HepG2 (cell line): ENCODE results near the gene PLSCR3. TPM values are rescaled to one million over a fixed set of nuclear protein-coding genes. Genes with fewer than 3 reads are reported as not detected.

Experiments used
- GPN1 ChIP-seq: sonication (generic); formaldehyde crosslinking; IDR thresholded peaks from 2 replicates; pipeline ENCODE4 v1.5.1; 2020; ENCODE audit warnings: missing genetic modification reagents, borderline replicate concordance
- NCOA5 ChIP-seq: sonication (generic); formaldehyde crosslinking; IDR thresholded peaks from 2 replicates; pipeline ENCODE4 v1.4.0; 2020; ENCODE audit warnings: missing genetic modification reagents
- THRA ChIP-seq: sonication (generic); formaldehyde crosslinking; IDR thresholded peaks from 2 replicates; pipeline ENCODE4 v1.4.0; 2020; ENCODE audit warnings: missing genetic modification reagents, borderline replicate concordance
- ZBTB1 ChIP-seq: sonication (generic); formaldehyde crosslinking; IDR thresholded peaks from 2 replicates; pipeline ENCODE4 v1.4.0; 2020; ENCODE audit warnings: missing genetic modification reagents, borderline replicate concordance
- ZNF547 ChIP-seq: sonication (generic); formaldehyde crosslinking; IDR thresholded peaks from 2 replicates; pipeline ENCODE4 v1.5.1; 2020; ENCODE audit warnings: mild to moderate bottlenecking, missing genetic modification reagents
- ZNF615 ChIP-seq: sonication (generic); formaldehyde crosslinking; IDR thresholded peaks from 2 replicates; pipeline ENCODE4 v1.5.0; 2020; ENCODE audit warnings: mild to moderate bottlenecking, missing genetic modification reagents, borderline replicate concordance
- polyA plus RNA-seq, 8 experiments: library from polyadenylated mRNA; depleted of rRNA in 3 of 8; stranded (reverse) in 7 of 8; unstranded in 1 of 8; fragments of >200 nt; fragmentation: Illumina TruSeq in 4 of 8; extraction: Trizol in 4 of 8; gene quantifications; 2 replicates each; pipeline versions ENCODE4 v1.2.1 to v1.2.3, GENCODE V29; 2011 to 2016; ENCODE audit warnings: low read depth in 4 of 8, missing spikeins in 1 of 8, mixed read lengths in 1 of 8; ENCODE audit not compliant: insufficient read depth in 1 of 8
- total RNA-seq, 5 experiments: library from RNA; depleted of rRNA; stranded (reverse); fragments of >200 nt; fragmentation: Illumina TruSeq; extraction: Trizol; gene quantifications; 2 replicates each; pipeline ENCODE4 v1.2.3, GENCODE V29; 2016; ENCODE audit warnings: low read depth in 1 of 5
- TF ChIP-seq, protein P1 (sequence below): sonication (generic); formaldehyde crosslinking; IDR thresholded peaks from 2 replicates; pipeline ENCODE4 v1.9.0; 2021; ENCODE audit warnings: mild to moderate bottlenecking, missing genetic modification reagents
- TF ChIP-seq, protein P2 (sequence below): sonication (generic); formaldehyde crosslinking; conservative IDR thresholded peaks from 2 replicates; pipeline ENCODE4 v1.4.0; 2020; ENCODE audit warnings: missing genetic modification reagents
- TF ChIP-seq, protein P3 (sequence below): sonication (generic); formaldehyde crosslinking; IDR thresholded peaks from 2 replicates; pipeline ENCODE4 v1.5.0; 2020; ENCODE audit warnings: missing genetic modification reagents
- TF ChIP-seq, protein P4 (sequence below): sonication (generic); formaldehyde crosslinking; IDR thresholded peaks from 2 replicates; pipeline ENCODE4 v1.4.0; 2020; ENCODE audit warnings: mild to moderate bottlenecking, missing genetic modification reagents, borderline replicate concordance

PLSCR3 gene
- total and polyA plus RNA-seq, 2 of the 13 experiments (the other 11 are each of a cell fraction or from before 2014, with no cell fraction given) = 5.6 to 6.2 TPM

DNA sequence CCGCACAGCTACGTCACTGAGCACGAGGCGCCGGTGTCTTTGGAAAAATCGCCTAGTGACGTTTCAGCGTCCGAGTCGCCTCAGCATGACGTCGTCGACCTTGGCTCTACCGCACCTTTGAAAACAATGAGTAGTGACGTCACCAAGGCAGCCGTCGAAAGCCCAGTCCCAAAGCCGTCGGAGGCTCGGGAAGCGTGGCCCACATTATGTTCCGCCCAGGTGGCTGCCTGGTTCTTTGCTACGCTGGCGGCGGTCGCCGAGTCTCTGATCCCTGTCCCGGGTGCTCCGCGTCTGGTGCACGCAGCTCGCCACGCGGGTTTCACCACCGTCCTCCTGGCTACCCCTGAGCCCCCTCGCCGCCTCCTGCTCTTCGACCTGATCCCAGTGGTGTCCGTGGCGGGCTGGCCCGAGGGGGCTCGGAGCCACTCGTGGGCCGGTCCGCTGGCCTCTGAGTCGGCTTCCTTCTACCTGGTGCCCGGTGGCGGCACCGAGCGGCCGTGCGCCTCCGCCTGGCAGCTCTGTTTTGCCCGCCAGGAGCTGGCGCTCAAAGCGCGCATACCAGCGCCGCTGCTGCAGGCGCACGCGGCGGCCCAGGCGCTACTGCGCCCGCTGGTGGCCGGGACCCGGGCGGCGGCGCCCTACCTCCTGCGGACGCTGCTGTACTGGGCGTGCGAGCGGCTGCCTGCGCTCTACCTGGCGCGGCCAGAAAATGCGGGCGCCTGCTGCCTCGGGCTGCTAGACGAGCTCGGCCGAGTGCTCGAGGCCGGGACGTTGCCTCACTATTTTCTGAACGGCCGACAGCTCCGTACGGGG lies 42.4 kb upstream of the PLSCR3 start (continued):
- TF ChIP-seq, protein P1, sequence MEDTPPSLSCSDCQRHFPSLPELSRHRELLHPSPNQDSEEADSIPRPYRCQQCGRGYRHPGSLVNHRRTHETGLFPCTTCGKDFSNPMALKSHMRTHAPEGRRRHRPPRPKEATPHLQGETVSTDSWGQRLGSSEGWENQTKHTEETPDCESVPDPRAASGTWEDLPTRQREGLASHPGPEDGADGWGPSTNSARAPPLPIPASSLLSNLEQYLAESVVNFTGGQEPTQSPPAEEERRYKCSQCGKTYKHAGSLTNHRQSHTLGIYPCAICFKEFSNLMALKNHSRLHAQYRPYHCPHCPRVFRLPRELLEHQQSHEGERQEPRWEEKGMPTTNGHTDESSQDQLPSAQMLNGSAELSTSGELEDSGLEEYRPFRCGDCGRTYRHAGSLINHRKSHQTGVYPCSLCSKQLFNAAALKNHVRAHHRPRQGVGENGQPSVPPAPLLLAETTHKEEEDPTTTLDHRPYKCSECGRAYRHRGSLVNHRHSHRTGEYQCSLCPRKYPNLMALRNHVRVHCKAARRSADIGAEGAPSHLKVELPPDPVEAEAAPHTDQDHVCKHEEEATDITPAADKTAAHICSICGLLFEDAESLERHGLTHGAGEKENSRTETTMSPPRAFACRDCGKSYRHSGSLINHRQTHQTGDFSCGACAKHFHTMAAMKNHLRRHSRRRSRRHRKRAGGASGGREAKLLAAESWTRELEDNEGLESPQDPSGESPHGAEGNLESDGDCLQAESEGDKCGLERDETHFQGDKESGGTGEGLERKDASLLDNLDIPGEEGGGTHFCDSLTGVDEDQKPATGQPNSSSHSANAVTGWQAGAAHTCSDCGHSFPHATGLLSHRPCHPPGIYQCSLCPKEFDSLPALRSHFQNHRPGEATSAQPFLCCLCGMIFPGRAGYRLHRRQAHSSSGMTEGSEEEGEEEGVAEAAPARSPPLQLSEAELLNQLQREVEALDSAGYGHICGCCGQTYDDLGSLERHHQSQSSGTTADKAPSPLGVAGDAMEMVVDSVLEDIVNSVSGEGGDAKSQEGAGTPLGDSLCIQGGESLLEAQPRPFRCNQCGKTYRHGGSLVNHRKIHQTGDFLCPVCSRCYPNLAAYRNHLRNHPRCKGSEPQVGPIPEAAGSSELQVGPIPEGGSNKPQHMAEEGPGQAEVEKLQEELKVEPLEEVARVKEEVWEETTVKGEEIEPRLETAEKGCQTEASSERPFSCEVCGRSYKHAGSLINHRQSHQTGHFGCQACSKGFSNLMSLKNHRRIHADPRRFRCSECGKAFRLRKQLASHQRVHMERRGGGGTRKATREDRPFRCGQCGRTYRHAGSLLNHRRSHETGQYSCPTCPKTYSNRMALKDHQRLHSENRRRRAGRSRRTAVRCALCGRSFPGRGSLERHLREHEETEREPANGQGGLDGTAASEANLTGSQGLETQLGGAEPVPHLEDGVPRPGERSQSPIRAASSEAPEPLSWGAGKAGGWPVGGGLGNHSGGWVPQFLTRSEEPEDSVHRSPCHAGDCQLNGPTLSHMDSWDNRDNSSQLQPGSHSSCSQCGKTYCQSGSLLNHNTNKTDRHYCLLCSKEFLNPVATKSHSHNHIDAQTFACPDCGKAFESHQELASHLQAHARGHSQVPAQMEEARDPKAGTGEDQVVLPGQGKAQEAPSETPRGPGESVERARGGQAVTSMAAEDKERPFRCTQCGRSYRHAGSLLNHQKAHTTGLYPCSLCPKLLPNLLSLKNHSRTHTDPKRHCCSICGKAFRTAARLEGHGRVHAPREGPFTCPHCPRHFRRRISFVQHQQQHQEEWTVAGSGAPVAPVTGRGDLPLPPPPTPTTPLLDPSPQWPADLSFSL = no peak
- TF ChIP-seq, protein P2, sequence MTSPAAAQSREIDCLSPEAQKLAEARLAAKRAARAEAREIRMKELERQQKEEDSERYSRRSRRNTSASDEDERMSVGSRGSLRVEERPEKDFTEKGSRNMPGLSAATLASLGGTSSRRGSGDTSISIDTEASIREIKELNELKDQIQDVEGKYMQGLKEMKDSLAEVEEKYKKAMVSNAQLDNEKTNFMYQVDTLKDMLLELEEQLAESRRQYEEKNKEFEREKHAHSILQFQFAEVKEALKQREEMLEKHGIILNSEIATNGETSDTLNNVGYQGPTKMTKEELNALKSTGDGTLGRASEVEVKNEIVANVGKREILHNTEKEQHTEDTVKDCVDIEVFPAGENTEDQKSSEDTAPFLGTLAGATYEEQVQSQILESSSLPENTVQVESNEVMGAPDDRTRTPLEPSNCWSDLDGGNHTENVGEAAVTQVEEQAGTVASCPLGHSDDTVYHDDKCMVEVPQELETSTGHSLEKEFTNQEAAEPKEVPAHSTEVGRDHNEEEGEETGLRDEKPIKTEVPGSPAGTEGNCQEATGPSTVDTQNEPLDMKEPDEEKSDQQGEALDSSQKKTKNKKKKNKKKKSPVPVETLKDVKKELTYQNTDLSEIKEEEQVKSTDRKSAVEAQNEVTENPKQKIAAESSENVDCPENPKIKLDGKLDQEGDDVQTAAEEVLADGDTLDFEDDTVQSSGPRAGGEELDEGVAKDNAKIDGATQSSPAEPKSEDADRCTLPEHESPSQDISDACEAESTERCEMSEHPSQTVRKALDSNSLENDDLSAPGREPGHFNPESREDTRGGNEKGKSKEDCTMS (CRISPR knock-in tag) = no peak
- no peak for TF ChIP-seq NCOA5 (CRISPR knock-in tag)
- TF ChIP-seq THRA (CRISPR knock-in tag) = no peak
- TF ChIP-seq ZBTB1 = no peak
- TF ChIP-seq GPN1 (CRISPR knock-in tag) = no peak
- TF ChIP-seq, protein P3, sequence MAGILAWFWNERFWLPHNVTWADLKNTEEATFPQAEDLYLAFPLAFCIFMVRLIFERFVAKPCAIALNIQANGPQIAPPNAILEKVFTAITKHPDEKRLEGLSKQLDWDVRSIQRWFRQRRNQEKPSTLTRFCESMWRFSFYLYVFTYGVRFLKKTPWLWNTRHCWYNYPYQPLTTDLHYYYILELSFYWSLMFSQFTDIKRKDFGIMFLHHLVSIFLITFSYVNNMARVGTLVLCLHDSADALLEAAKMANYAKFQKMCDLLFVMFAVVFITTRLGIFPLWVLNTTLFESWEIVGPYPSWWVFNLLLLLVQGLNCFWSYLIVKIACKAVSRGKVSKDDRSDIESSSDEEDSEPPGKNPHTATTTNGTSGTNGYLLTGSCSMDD (CRISPR knock-in tag) = no peak
- TF ChIP-seq, protein P4, sequence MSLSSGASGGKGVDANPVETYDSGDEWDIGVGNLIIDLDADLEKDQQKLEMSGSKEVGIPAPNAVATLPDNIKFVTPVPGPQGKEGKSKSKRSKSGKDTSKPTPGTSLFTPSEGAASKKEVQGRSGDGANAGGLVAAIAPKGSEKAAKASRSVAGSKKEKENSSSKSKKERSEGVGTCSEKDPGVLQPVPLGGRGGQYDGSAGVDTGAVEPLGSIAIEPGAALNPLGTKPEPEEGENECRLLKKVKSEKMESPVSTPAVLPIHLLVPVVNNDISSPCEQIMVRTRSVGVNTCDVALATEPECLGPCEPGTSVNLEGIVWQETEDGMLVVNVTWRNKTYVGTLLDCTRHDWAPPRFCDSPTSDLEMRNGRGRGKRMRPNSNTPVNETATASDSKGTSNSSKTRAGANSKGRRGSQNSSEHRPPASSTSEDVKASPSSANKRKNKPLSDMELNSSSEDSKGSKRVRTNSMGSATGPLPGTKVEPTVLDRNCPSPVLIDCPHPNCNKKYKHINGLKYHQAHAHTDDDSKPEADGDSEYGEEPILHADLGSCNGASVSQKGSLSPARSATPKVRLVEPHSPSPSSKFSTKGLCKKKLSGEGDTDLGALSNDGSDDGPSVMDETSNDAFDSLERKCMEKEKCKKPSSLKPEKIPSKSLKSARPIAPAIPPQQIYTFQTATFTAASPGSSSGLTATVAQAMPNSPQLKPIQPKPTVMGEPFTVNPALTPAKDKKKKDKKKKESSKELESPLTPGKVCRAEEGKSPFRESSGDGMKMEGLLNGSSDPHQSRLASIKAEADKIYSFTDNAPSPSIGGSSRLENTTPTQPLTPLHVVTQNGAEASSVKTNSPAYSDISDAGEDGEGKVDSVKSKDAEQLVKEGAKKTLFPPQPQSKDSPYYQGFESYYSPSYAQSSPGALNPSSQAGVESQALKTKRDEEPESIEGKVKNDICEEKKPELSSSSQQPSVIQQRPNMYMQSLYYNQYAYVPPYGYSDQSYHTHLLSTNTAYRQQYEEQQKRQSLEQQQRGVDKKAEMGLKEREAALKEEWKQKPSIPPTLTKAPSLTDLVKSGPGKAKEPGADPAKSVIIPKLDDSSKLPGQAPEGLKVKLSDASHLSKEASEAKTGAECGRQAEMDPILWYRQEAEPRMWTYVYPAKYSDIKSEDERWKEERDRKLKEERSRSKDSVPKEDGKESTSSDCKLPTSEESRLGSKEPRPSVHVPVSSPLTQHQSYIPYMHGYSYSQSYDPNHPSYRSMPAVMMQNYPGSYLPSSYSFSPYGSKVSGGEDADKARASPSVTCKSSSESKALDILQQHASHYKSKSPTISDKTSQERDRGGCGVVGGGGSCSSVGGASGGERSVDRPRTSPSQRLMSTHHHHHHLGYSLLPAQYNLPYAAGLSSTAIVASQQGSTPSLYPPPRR = no peak
- TF ChIP-seq ZNF547 = no peak
- TF ChIP-seq ZNF615 = no peak
